Left ventricle myocardium inferior (tissue), 1 donor: ENCODE data around the gene MGST3. TPM values are rescaled to one million over a fixed set of nuclear protein-coding genes. Genes with fewer than 3 reads are reported as not detected.
A peak's percentile ranks its signal among the peaks of the same experiment; 100 is the strongest.
"Not testable (repeated sequence)": the region's sequence is repeated elsewhere in the genome, so short reads cannot be mapped to it uniquely, and the experiment has no call there.

Source experiments
- DNase-seq: peaks from one replicate; pipeline ENCODE4 v3.0.0-alpha.2; 2020
- H3K27ac ChIP-seq: fragments of 200-600 bp; replicated peaks from 2 replicates; pipeline ENCODE4 v1.8.0; 2021
- H3K27me3 ChIP-seq: fragments of 200-600 bp; 2 replicates; pipeline ENCODE4 v1.8.0; 2021; ENCODE audit warnings: low read depth
- H3K36me3 ChIP-seq: fragments of 200-600 bp; 2 replicates; pipeline ENCODE4 v1.8.0; 2021
- H3K4me1 ChIP-seq: fragments of 200-600 bp; 2 replicates; pipeline ENCODE4 v1.8.0; 2021
- H3K4me3 ChIP-seq: fragments of 200-600 bp; 2 replicates; pipeline ENCODE4 v1.8.0; 2021; ENCODE audit warnings: mild to moderate bottlenecking, moderate library complexity
- H3K9me3 ChIP-seq: fragments of 200-600 bp; replicated peaks from 2 replicates; pipeline ENCODE4 v1.8.0; 2021
- intact Hi-C: fragments of 100-400 bp; cut with micrococcal nuclease; formaldehyde crosslinking; loops from one replicate; pipeline ENCODE4 v1.11.0; 2022
- total RNA-seq: library from RNA; stranded (reverse); fragmentation: NEBNext Ultra II Directional; extraction: Animal tissue kit (Norgen Biotek cat#: 25700); gene quantifications from one replicate; pipeline ENCODE4 v1.2.1, GENCODE V29; 2021
- TF ChIP-seq, protein P1 (sequence below): fragments of 200-600 bp; IDR thresholded peaks from 2 replicates; pipeline ENCODE4 v1.8.0; 2021; ENCODE audit warnings: antibody characterized with exemption, mild to moderate bottlenecking, borderline replicate concordance
- donor health status: DM: no; HTN: yes; CAD: no; lungs with severe emphysema.

Gene MGST3
- total RNA-seq, 1 donor from 2014 or later: 718 TPM

DNA sequence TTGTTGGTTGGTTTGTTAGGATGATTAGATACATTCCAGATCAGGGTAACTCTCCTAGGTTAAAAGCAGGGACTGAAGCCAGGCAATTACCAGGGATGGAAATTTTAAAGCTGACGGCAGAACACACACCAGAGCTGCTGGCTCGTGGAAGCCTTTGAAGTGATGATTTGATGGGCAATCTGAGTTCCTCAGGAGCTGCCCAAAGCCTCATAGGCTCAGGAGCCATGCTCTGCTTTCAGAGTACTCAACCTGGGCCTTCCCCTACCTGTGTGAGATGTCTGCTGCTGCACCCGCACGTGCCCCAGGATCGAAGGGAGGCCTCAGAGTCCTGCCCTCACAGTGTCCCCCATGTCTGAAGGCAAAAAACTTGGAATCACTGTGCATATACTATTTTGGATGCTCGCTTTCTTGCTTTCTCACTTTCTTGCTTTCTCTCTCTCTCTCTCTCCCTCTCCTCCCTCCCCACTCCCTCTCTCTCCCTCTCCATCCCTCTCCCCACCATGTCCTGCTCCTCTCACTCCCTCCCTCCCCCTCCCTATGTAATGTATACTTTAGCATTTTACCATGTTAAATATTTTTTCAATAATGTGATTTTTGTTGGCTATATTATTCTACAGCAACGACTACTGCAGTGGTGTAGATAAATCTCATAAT lies 18.0 kb downstream of the MGST3 start:
- TF ChIP-seq, protein P1, sequence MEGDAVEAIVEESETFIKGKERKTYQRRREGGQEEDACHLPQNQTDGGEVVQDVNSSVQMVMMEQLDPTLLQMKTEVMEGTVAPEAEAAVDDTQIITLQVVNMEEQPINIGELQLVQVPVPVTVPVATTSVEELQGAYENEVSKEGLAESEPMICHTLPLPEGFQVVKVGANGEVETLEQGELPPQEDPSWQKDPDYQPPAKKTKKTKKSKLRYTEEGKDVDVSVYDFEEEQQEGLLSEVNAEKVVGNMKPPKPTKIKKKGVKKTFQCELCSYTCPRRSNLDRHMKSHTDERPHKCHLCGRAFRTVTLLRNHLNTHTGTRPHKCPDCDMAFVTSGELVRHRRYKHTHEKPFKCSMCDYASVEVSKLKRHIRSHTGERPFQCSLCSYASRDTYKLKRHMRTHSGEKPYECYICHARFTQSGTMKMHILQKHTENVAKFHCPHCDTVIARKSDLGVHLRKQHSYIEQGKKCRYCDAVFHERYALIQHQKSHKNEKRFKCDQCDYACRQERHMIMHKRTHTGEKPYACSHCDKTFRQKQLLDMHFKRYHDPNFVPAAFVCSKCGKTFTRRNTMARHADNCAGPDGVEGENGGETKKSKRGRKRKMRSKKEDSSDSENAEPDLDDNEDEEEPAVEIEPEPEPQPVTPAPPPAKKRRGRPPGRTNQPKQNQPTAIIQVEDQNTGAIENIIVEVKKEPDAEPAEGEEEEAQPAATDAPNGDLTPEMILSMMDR: no peak

DNA sequence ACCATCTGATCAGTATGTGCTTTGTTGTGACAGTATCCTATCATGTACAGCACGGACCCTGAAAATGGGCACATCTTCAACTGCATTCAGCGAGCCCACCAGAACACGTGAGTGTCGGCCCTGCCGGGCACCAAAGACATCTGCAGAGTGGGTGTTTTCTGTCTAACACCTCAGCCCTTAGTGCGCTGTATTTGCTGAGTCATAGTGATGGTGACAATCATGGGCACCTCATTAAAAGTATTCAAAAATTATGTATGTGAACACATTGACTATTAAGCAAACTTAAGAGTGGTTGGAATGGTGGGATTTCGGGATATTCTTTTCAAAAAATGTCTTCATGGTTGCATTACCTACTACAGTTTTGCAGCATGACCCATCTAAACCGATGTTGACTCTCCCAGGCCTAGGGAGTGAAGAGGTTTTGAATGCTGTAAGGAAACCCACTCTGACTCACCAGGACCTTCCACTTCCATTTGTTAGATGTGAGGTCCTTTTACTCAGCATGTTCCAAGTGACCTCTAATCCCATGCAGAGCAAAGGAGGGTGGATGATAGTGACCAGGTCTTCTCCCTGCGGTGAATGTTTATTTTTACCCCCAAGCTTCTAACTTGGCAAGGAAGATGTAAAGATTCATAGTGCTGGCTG lies 20.1 kb downstream of the MGST3 start:
- no peak for DNase-seq
- H3K4me1 ChIP-seq: peaks cover 52% of the 10 kb centered on the region
- peaks cover 64% of the 10 kb centered on the region for H3K36me3 ChIP-seq
- TF ChIP-seq, protein P1: no peak
- H3K27ac ChIP-seq: peak overlapping the region; percentile 3
- intact Hi-C loops: no loop called here
- H3K4me3 ChIP-seq: no peak overlapping the region
- no peaks in the 10 kb centered on the region for H3K9me3 ChIP-seq
- no peaks in the 10 kb centered on the region for H3K27me3 ChIP-seq

More for the DNA sequence above, 18.0 kb downstream of the MGST3 start:
- DNase-seq: no peak
- Histone ChIP-seq H3K4me3 (no peak overlapping the region), H3K27me3 (no peaks in the 10 kb centered on the region), H3K4me1 (peaks cover 71% of the 10 kb centered on the region), H3K9me3 (no peaks in the 10 kb centered on the region), H3K36me3 (peaks cover 44% of the 10 kb centered on the region), H3K27ac (no peak overlapping the region)
- intact Hi-C loops: no loop called here

- intact Hi-C loops, H3K27ac ChIP-seq, H3K27me3 ChIP-seq: not testable (repeated sequence)
These were observed 27.9 kb downstream of the MGST3 start for GRCh38 chr1:165658766-165659580.

DNA sequence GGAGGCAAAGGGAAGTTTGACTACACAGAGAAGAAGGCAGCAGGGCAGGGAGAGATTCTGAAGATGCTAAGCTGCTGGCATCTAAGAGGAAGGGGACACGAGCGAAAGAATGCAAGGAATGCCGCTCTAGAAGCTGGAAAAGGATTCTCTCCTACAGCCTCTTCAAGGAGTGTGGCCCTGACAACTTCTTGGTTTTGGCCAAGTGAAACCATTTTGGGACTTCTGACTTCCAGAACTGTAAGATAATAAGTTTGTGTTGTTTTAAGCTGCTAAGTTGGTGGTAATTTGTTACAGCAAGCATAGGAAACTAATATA lies 28.5 kb downstream of the MGST3 start:
- Histone ChIP-seq H3K4me1 (peaks cover 8% of the 10 kb centered on the region), H3K27me3 (no peaks in the 10 kb centered on the region), H3K9me3 (no peaks in the 10 kb centered on the region), H3K4me3 (no peak overlapping the region), H3K27ac (no peak overlapping the region), H3K36me3 (peaks cover 83% of the 10 kb centered on the region)
- intact Hi-C loops: no loop called here
- TF ChIP-seq, protein P1: no peak
- no peak for DNase-seq

More at GRCh38 chr1:165658766-165659580, 27.9 kb downstream of the MGST3 start:
- DNase-seq, H3K4me1 ChIP-seq, H3K4me3 ChIP-seq, H3K9me3 ChIP-seq: not testable (repeated sequence)
- H3K36me3 ChIP-seq: peaks cover 83% of the 10 kb centered on the region

GRCh38 chr1:165661703-165662102 lies 30.7 kb downstream of the MGST3 start:
- TF ChIP-seq, protein P1: no peak
- Histone ChIP-seq H3K4me3 (no peak overlapping the region), H3K4me1 (peaks cover 15% of the 10 kb centered on the region), H3K36me3 (peaks cover 76% of the 10 kb centered on the region), H3K27me3 (no peaks in the 10 kb centered on the region), H3K9me3 (no peaks in the 10 kb centered on the region), H3K27ac (no peak overlapping the region)
- no peak for DNase-seq
- intact Hi-C loops: no loop called here
